HCT116 (cell line): ENCODE data around the gene AOPEP. TPM values are rescaled to one million over a fixed set of nuclear protein-coding genes. Genes with fewer than 3 reads are reported as not detected.

Source experiments
- ATAC-seq: fragments of 200-7000 bp; cut with Tn5 transposase; 2 replicates; pipeline ENCODE4 v1.9.1; 2020; ENCODE audit warnings: mild to moderate bottlenecking, moderate library complexity
- BruUV-seq: library from RNA; stranded (reverse); fragments of 400-500 nt; replicated peaks from 2 replicates; lab custom pipeline; 2021; lab: Mats Ljungman, UMichigan
- CTCF ChIA-PET: fragments of 300-600 bp; sonication (Branson Sonifier 250); formaldehyde crosslinking; loops from one replicate; lab custom pipeline; 2021; ENCODE audit warnings: antibody characterized with exemption; lab: Charles Lee
- POLR2A ChIA-PET: fragments of 300-600, 350-600 bp; sonication (Branson Sonifier 250); formaldehyde crosslinking; loops from one replicate; lab custom pipeline; 2021; ENCODE audit warnings: antibody characterized with exemption; lab: Charles Lee
- RAD21 ChIA-PET, 2 experiments: fragments of 300-600 bp; sonication (Branson Sonifier 250); formaldehyde crosslinking; loops; one replicate each; lab custom pipeline; 2023; ENCODE audit warnings: low total read pairs in 2 of 2; ENCODE audit not compliant: uncharacterized antibody in 2 of 2, unreplicated experiment in 2 of 2, low non-redundant PET in 1 of 2; lab: Charles Lee
- DNase-seq: peaks from one replicate; pipeline ENCODE4 v3.0.0-alpha.2; 2010; ENCODE audit warnings: low read depth, low spot score
- H2AFZ ChIP-seq: fragments of 200-600 bp; shearing (Covaris generic), sonication (generic); 2 replicates; pipeline ENCODE4 v1.6.1; 2017; ENCODE audit warnings: low read depth, mixed run types, mixed read lengths, antibody characterized with exemption, low read length; ENCODE audit not compliant: poor library complexity, severe bottlenecking
- H3K27ac ChIP-seq: 2 replicates; pipeline ENCODE4 v1.5.1; 2012; ENCODE audit warnings: low read depth, low read length
- H3K27me3 ChIP-seq: fragments of 200-600 bp; sonication (generic); 2 replicates; pipeline ENCODE4 v1.6.1; 2016; ENCODE audit warnings: mixed run types, low read length, mixed read lengths; ENCODE audit not compliant: insufficient read depth
- H3K36me3 ChIP-seq, 2 experiments: fragments of 200-500 bp in 1 of 2; fragments of 200-600 bp in 1 of 2; sonication (Bioruptor generic) in 1 of 2; sonication (generic) in 1 of 2; 2 replicates each; pipeline versions ENCODE4 v1.5.1 to v1.6.1; 2014 to 2016; ENCODE audit warnings: low read length in 2 of 2, inconsistent platforms in 1 of 2, mixed read lengths in 1 of 2, mixed run types in 1 of 2; ENCODE audit not compliant: insufficient read depth in 2 of 2, control insufficient read depth in 1 of 2
- H3K4me1 ChIP-seq, 2 experiments: fragments of 200-600 bp in 1 of 2; sonication (generic) in 1 of 2; 2 replicates each; pipeline versions ENCODE4 v1.5.1 to v1.6.1; 2012 to 2017; ENCODE audit warnings: low read length in 2 of 2, inconsistent platforms in 1 of 2, mild to moderate bottlenecking in 1 of 2, mixed read lengths in 1 of 2, mixed run types in 1 of 2, moderate library complexity in 1 of 2; ENCODE audit not compliant: insufficient read depth in 2 of 2, control insufficient read depth in 1 of 2
- H3K4me2 ChIP-seq: fragments of 200-600 bp; sonication (generic); 2 replicates; pipeline ENCODE4 v1.6.1; 2017; ENCODE audit warnings: mixed run types, low read length, mixed read lengths
- H3K4me3 ChIP-seq, 2 experiments: fragments of 200-600 bp in 1 of 2; sonication (generic) in 1 of 2; replicated peaks in 1 of 2; 2 replicates each; pipeline ENCODE4 v1.5.1; 2011 to 2016; ENCODE audit warnings: low read length in 2 of 2, control low read depth in 1 of 2, low read depth in 1 of 2, mild to moderate bottlenecking in 1 of 2, mixed read lengths in 1 of 2, mixed run types in 1 of 2
- H3K79me2 ChIP-seq: fragments of 200-600 bp; sonication (generic); 2 replicates; pipeline ENCODE4 v1.6.1; 2017; ENCODE audit warnings: mild to moderate bottlenecking, mixed run types, low read length, moderate library complexity, mixed read lengths; ENCODE audit not compliant: insufficient read depth
- H3K9ac ChIP-seq: fragments of 200-600 bp; sonication (generic); 2 replicates; pipeline ENCODE4 v1.6.1; 2016; ENCODE audit warnings: low read length, mixed read lengths
- H3K9me2 ChIP-seq: fragments of 200-600 bp; sonication (generic), shearing (Covaris generic); 2 replicates; pipeline ENCODE4 v1.6.1; 2017; ENCODE audit warnings: mixed run types, mild to moderate bottlenecking, moderate library complexity; ENCODE audit not compliant: insufficient read depth
- H3K9me3 ChIP-seq, 2 experiments: fragments of 200-500 bp in 1 of 2; fragments of 200-600 bp in 1 of 2; sonication (Bioruptor generic) in 1 of 2; sonication (generic) in 1 of 2; 2 replicates each; pipeline ENCODE4 v1.6.1; 2014 to 2017; ENCODE audit warnings: low read length in 2 of 2, mixed read lengths in 2 of 2, inconsistent platforms in 1 of 2, low read depth in 1 of 2, mild to moderate bottlenecking in 1 of 2, mixed run types in 1 of 2, moderate library complexity in 1 of 2; ENCODE audit not compliant: control insufficient read depth in 1 of 2, insufficient read depth in 1 of 2
- H4K20me1 ChIP-seq: fragments of 200-600 bp; sonication (generic), shearing (Covaris generic); 2 replicates; pipeline ENCODE4 v1.6.1; 2017; ENCODE audit warnings: mixed run types, mild to moderate bottlenecking, moderate library complexity; ENCODE audit not compliant: insufficient read depth
- CEBPB ChIP-seq: IDR thresholded peaks from 2 replicates; pipeline ENCODE4 v1.6.1; 2012; ENCODE audit warnings: low read depth
- EGR1 ChIP-seq: IDR thresholded peaks from 2 replicates; pipeline ENCODE4 v1.6.1; 2012; ENCODE audit warnings: low read depth
- EZH2 ChIP-seq: fragments of 200-600 bp; sonication (generic); IDR thresholded peaks from 2 replicates; pipeline ENCODE4 v1.6.1; 2017; ENCODE audit warnings: antibody characterized with exemption, mixed run types
- EZH2phosphoT487 ChIP-seq: fragments of 200-600 bp; IDR thresholded peaks from 2 replicates; pipeline ENCODE4 v1.6.1; 2018; ENCODE audit warnings: antibody characterized with exemption, borderline replicate concordance
- RAD21 ChIP-seq: IDR thresholded peaks from 2 replicates; pipeline ENCODE4 v1.6.1; 2012; ENCODE audit warnings: low read depth, mild to moderate bottlenecking
- REST ChIP-seq: IDR thresholded peaks from 2 replicates; pipeline ENCODE4 v1.6.1; 2012; ENCODE audit warnings: low read depth
- SIN3A ChIP-seq: IDR thresholded peaks from 2 replicates; pipeline ENCODE4 v1.6.1; 2012; ENCODE audit warnings: low read depth
- ZNF274 ChIP-seq: fragments of 200-500 bp; sonication (Bioruptor generic); IDR thresholded peaks from 2 replicates; pipeline ENCODE4 v1.6.1; 2014; ENCODE audit warnings: mild to moderate bottlenecking, low read depth, low read length, inconsistent platforms
- intact Hi-C: fragments of 100-400 bp; cut with micrococcal nuclease; formaldehyde crosslinking; loops from 2 replicates; pipeline ENCODE4 v1.10.0; 2022
- total RNA-seq: library from RNA; stranded (reverse); gene quantifications from one replicate; pipeline ENCODE4 v1.2.1, GENCODE V29; 2021; ENCODE audit not compliant: unreplicated experiment
- TF ChIP-seq, protein P1 (sequence below): IDR thresholded peaks from 2 replicates; pipeline ENCODE4 v1.6.1; 2011; ENCODE audit warnings: mild to moderate bottlenecking, low read length, moderate library complexity; ENCODE audit not compliant: insufficient replicate concordance; ENCODE audit errors: extremely low read depth
- TF ChIP-seq, protein P2 (sequence below): IDR thresholded peaks from 2 replicates; pipeline ENCODE4 v1.6.1; 2012

The AOPEP gene
- total RNA-seq, 1 experiment from 2014 or later = 15.1 TPM

GRCh38 chr9:95067057-95067456 lies 340.6 kb downstream of the AOPEP start:
- Histone ChIP-seq H3K9me3 (no peaks in the 10 kb centered on the region), H3K36me3 (0 out of 4 replicates have a peak, but pooled peaks cover 0 to 4% of the 10 kb centered on the region in 2 experiments), H2AFZ (no peak overlapping the region), H3K27me3 (no peaks in the 10 kb centered on the region), H3K27ac (no peak overlapping the region), H3K9me2 (no peaks in the 10 kb centered on the region), H3K4me2 (no peak overlapping the region), H3K9ac (no peak overlapping the region)
- ChIA-PET RAD21 (no interaction called here), CTCF (no interaction called here)
- intact Hi-C loops = no loop called here
- TF ChIP-seq EZH2 (no peak), ZNF274 (no peak), CEBPB (no peak), REST (no peak), SIN3A (no peak), EGR1 (no peak), RAD21 (no peak), EZH2phosphoT487 (no peak)
- TF ChIP-seq, protein P1, sequence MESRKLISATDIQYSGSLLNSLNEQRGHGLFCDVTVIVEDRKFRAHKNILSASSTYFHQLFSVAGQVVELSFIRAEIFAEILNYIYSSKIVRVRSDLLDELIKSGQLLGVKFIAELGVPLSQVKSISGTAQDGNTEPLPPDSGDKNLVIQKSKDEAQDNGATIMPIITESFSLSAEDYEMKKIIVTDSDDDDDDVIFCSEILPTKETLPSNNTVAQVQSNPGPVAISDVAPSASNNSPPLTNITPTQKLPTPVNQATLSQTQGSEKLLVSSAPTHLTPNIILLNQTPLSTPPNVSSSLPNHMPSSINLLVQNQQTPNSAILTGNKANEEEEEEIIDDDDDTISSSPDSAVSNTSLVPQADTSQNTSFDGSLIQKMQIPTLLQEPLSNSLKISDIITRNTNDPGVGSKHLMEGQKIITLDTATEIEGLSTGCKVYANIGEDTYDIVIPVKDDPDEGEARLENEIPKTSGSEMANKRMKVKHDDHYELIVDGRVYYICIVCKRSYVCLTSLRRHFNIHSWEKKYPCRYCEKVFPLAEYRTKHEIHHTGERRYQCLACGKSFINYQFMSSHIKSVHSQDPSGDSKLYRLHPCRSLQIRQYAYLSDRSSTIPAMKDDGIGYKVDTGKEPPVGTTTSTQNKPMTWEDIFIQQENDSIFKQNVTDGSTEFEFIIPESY = no peak
- TF ChIP-seq, protein P2, sequence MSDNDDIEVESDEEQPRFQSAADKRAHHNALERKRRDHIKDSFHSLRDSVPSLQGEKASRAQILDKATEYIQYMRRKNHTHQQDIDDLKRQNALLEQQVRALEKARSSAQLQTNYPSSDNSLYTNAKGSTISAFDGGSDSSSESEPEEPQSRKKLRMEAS = no peak
- TF ChIP-seq, all 23 proteins: peak for 0
- POLR2A ChIA-PET = no interaction called here
- no peak for DNase-seq
- no peaks in the 10 kb centered on the region for H3K4me1 ChIP-seq
- BruUV-seq = no TSS peak
- H3K79me2 ChIP-seq = 0 out of 2 replicates have a peak, but pooled peaks cover 4% of the 10 kb centered on the region
- H4K20me1 ChIP-seq = 0 out of 2 replicates have a peak, but pooled peaks cover 4% of the 10 kb centered on the region
- no peak for ATAC-seq
- H3K4me3 ChIP-seq = no peak overlapping the region
